H1 (cell line): ENCODE data around the gene BCAS3. TPM values are rescaled to one million over a fixed set of nuclear protein-coding genes. Genes with fewer than 3 reads are reported as not detected.

Experiments used
- CTCF ChIA-PET: fragments of 300-600 bp; sonication (Branson Sonifier 250); formaldehyde crosslinking; loops from one replicate; lab custom pipeline; 2021; ENCODE audit not compliant: partially characterized antibody; lab: Charles Lee
- POLR2A ChIA-PET: fragments of 300-600 bp; sonication (Branson Sonifier 250); formaldehyde crosslinking; loops from one replicate; lab custom pipeline; 2021; ENCODE audit warnings: inconsistent platforms; ENCODE audit not compliant: partially characterized antibody; lab: Charles Lee
- DNase-seq, 2 experiments: peaks; one replicate each; pipeline versions ENCODE4 v3.0.0 to v3.0.0-alpha.2; 2010 to 2022; ENCODE audit warnings: low spot score in 2 of 2, low read depth in 1 of 2, mixed read lengths in 1 of 2
- FAIRE-seq: peaks from 2 replicates; lab custom pipeline; 2011; peaks lifted over from hg19 to GRCh38; lab: Jason Lieb, UNC
- H2AFZ ChIP-seq: 2 replicates; pipeline ENCODE4 v1.8.1; 2012; ENCODE audit warnings: low read length, inconsistent platforms
- H2AK5ac ChIP-seq: 2 replicates; pipeline ENCODE4 v1.6.1; 2013; ENCODE audit warnings: low read depth, low read length
- H2BK120ac ChIP-seq: replicated peaks from 2 replicates; pipeline ENCODE3; 2013; ENCODE audit warnings: low read depth, low read length, inconsistent platforms
- H2BK12ac ChIP-seq: 2 replicates; pipeline ENCODE4 v1.6.1; 2013; ENCODE audit warnings: low read depth, low read length
- H2BK15ac ChIP-seq: 2 replicates; pipeline ENCODE4 v1.6.1; 2013; ENCODE audit warnings: low read length
- H2BK20ac ChIP-seq: 2 replicates; pipeline ENCODE4 v1.6.1; 2013; ENCODE audit warnings: low read length
- H2BK5ac ChIP-seq: 2 replicates; pipeline ENCODE4 v1.6.1; 2013; ENCODE audit warnings: low read depth, low read length
- H3K14ac ChIP-seq: 2 replicates; pipeline ENCODE4 v1.6.1; 2013; ENCODE audit warnings: inconsistent platforms; ENCODE audit not compliant: insufficient read length
- H3K18ac ChIP-seq: 2 replicates; pipeline ENCODE4 v1.6.1; 2013; ENCODE audit warnings: low read length; ENCODE audit errors: extremely low read depth
- H3K23ac ChIP-seq: 2 replicates; pipeline ENCODE4 v1.6.1; 2013; ENCODE audit warnings: inconsistent platforms; ENCODE audit not compliant: insufficient read length
- H3K23me2 ChIP-seq: 2 replicates; pipeline ENCODE4 v1.6.1; 2013; ENCODE audit warnings: low read depth, low read length
- H3K27ac ChIP-seq: 2 replicates; pipeline ENCODE4 v1.6.1; 2011; ENCODE audit warnings: low read depth, low read length, inconsistent platforms
- H3K27me3 ChIP-seq, 4 experiments: replicated peaks in 1 of 4; 1 replicate in 1 of 4; 2 replicates in 3 of 4; pipeline versions ENCODE4 v1.6.1 to v1.8.1; 2011 to 2013; ENCODE audit warnings: low read length in 3 of 4, mild to moderate bottlenecking in 3 of 4, inconsistent platforms in 2 of 4, mixed read lengths in 2 of 4, moderate library complexity in 1 of 4; ENCODE audit not compliant: control insufficient read depth in 3 of 4, insufficient read depth in 3 of 4; ENCODE audit errors: extremely low read depth in 1 of 4
- H3K36me3 ChIP-seq, 4 experiments: 2 replicates each; pipeline versions ENCODE4 v1.6.1 to v1.8.1; 2011 to 2013; ENCODE audit warnings: mild to moderate bottlenecking in 4 of 4, low read length in 3 of 4, moderate library complexity in 2 of 4, control low read depth in 1 of 4, inconsistent platforms in 1 of 4; ENCODE audit not compliant: insufficient read depth in 4 of 4, control insufficient read depth in 2 of 4
- H3K4ac ChIP-seq: replicated peaks from 2 replicates; pipeline ENCODE3; 2013; ENCODE audit warnings: low read length, low read depth, mixed read lengths, inconsistent platforms; ENCODE audit not compliant: insufficient read length
- H3K4me1 ChIP-seq, 4 experiments: replicated peaks in 1 of 4; 1 replicate in 1 of 4; 2 replicates in 3 of 4; pipeline versions ENCODE4 v1.6.1 to v1.8.1; 2011 to 2013; ENCODE audit warnings: low read length in 3 of 4, inconsistent platforms in 2 of 4, mixed read lengths in 1 of 4; ENCODE audit not compliant: insufficient read depth in 4 of 4, control insufficient read depth in 3 of 4
- H3K4me2 ChIP-seq, 2 experiments: 2 replicates each; pipeline versions ENCODE4 v1.6.1 to v1.8.1; 2011 to 2013; ENCODE audit warnings: low read depth in 2 of 2, low read length in 2 of 2, control low read depth in 1 of 2, inconsistent platforms in 1 of 2, mild to moderate bottlenecking in 1 of 2; ENCODE audit not compliant: insufficient read depth in 1 of 2
- H3K4me3 ChIP-seq, 4 experiments: fragments of 200-600, 300-600 bp in 1 of 4; sonication (generic), shearing (Covaris generic), sonication (Bioruptor Twin) in 1 of 4; 2 replicates each; pipeline versions ENCODE4 v1.5.1 to v1.8.1; 2011 to 2016; ENCODE audit warnings: low read length in 4 of 4, low read depth in 3 of 4, control low read depth in 2 of 4, inconsistent platforms in 2 of 4, mild to moderate bottlenecking in 2 of 4, mixed read lengths in 1 of 4, moderate library complexity in 1 of 4; ENCODE audit not compliant: insufficient read depth in 2 of 4; ENCODE audit errors: extremely low read depth in 1 of 4
- H3K56ac ChIP-seq: replicated peaks from 2 replicates; pipeline ENCODE3; 2013; ENCODE audit warnings: low read depth, mild to moderate bottlenecking, mixed read lengths, low read length, inconsistent platforms; ENCODE audit not compliant: insufficient read length
- H3K79me1 ChIP-seq: 2 replicates; pipeline ENCODE4 v1.6.1; 2013; ENCODE audit warnings: low read depth, low read length, control low read depth
- H3K79me2 ChIP-seq, 2 experiments: 2 replicates each; pipeline versions ENCODE4 v1.6.1 to v1.8.1; 2012 to 2013; ENCODE audit warnings: low read length in 2 of 2, mild to moderate bottlenecking in 2 of 2, inconsistent platforms in 1 of 2; ENCODE audit not compliant: insufficient read depth in 2 of 2, control insufficient read depth in 1 of 2
- H3K9ac ChIP-seq, 4 experiments: replicated peaks in 1 of 4; 1 replicate in 1 of 4; 2 replicates in 3 of 4; pipeline versions ENCODE4 v1.6.1 to v1.8.1; 2011 to 2013; ENCODE audit warnings: low read depth in 3 of 4, low read length in 3 of 4, control low read depth in 2 of 4, mild to moderate bottlenecking in 2 of 4, moderate library complexity in 2 of 4, inconsistent platforms in 1 of 4; ENCODE audit errors: extremely low read depth in 1 of 4
- H3K9me3 ChIP-seq, 2 experiments: 2 replicates each; pipeline versions ENCODE4 v1.6.1 to v1.8.1; 2012 to 2013; ENCODE audit warnings: mild to moderate bottlenecking in 2 of 2, moderate library complexity in 2 of 2, control low read depth in 1 of 2, inconsistent platforms in 1 of 2, low read depth in 1 of 2, low read length in 1 of 2, mixed read lengths in 1 of 2; ENCODE audit not compliant: insufficient read depth in 2 of 2
- H4K20me1 ChIP-seq, 2 experiments: replicated peaks in 1 of 2; 2 replicates each; pipeline versions ENCODE3 to v1.8.1; 2011 to 2013; ENCODE audit warnings: inconsistent platforms in 2 of 2, low read length in 2 of 2, mild to moderate bottlenecking in 1 of 2; ENCODE audit not compliant: insufficient read depth in 2 of 2, control insufficient read depth in 1 of 2
- H4K5ac ChIP-seq: 2 replicates; pipeline ENCODE4 v1.6.1; 2013; ENCODE audit warnings: low read length, low read depth, mixed read lengths, inconsistent platforms; ENCODE audit not compliant: insufficient read length
- H4K8ac ChIP-seq: 2 replicates; pipeline ENCODE4 v1.8.0; 2013; ENCODE audit warnings: mild to moderate bottlenecking, moderate library complexity, low read length, inconsistent platforms; ENCODE audit not compliant: insufficient read depth; ENCODE audit errors: extremely low read depth
- H4K91ac ChIP-seq: replicated peaks from 2 replicates; pipeline ENCODE3; 2013; ENCODE audit warnings: low read length, mixed read lengths, inconsistent platforms; ENCODE audit not compliant: insufficient read length
- GABPA ChIP-seq: IDR thresholded peaks from 2 replicates; pipeline ENCODE4 v1.6.1; 2011; ENCODE audit warnings: mild to moderate bottlenecking, low read length, moderate library complexity, borderline replicate concordance; ENCODE audit not compliant: insufficient read depth
- KDM4A ChIP-seq: IDR thresholded peaks from one replicate; pipeline ENCODE4 v1.7.1; 2012; ENCODE audit warnings: low read depth, mild to moderate bottlenecking, moderate library complexity, low read length, inconsistent platforms; ENCODE audit not compliant: severe bottlenecking
- NANOG ChIP-seq: IDR thresholded peaks from 2 replicates; pipeline ENCODE4 v1.6.1; 2011; ENCODE audit warnings: low read length, low read depth, mild to moderate bottlenecking, inconsistent platforms; ENCODE audit not compliant: insufficient read depth, poor library complexity, severe bottlenecking
- POLR2A ChIP-seq, 2 experiments: IDR thresholded peaks; 1 replicate in 1 of 2; 2 replicates in 1 of 2; pipeline ENCODE4 v1.6.1; 2011; ENCODE audit warnings: low read depth in 2 of 2, low read length in 2 of 2, mild to moderate bottlenecking in 2 of 2; ENCODE audit errors: control extremely low read depth in 1 of 2
- POU5F1 ChIP-seq: IDR thresholded peaks from 2 replicates; pipeline ENCODE4 v1.6.1; 2011; ENCODE audit warnings: low read depth, mild to moderate bottlenecking, low read length, moderate library complexity
- SIN3A ChIP-seq, 2 experiments: IDR thresholded peaks in 1 of 2; conservative IDR thresholded peaks in 1 of 2; 2 replicates each; pipeline ENCODE4 v1.6.1; 2011 to 2012; ENCODE audit warnings: low read length in 2 of 2, improper control_type of control experiment in 1 of 2, low read depth in 1 of 2, mild to moderate bottlenecking in 1 of 2
- SP1 ChIP-seq: IDR thresholded peaks from 2 replicates; pipeline ENCODE4 v1.6.1; 2011; ENCODE audit warnings: low read depth, low read length
- SUZ12 ChIP-seq: fragments of 200-600 bp; sonication (generic); IDR thresholded peaks from 2 replicates; pipeline ENCODE4 v1.6.1; 2012; ENCODE audit warnings: mild to moderate bottlenecking, inconsistent platforms, low read length, moderate library complexity, mixed read lengths
- TCF12 ChIP-seq: IDR thresholded peaks from 2 replicates; pipeline ENCODE4 v1.6.1; 2011; ENCODE audit warnings: low read depth, mild to moderate bottlenecking, low read length
- polyA plus RNA-seq, 7 experiments: library from polyadenylated mRNA; depleted of rRNA in 3 of 7; stranded (reverse) in 5 of 7; unstranded in 2 of 7; fragments of >200 nt in 5 of 7; fragments of 200-250 nt in 2 of 7; gene quantifications; 1 replicate in 5 of 7; 2 replicates in 1 of 7; 4 replicates in 1 of 7; pipeline versions ENCODE4 v1.2.1 to v1.2.3, GENCODE V29; 2011 to 2013; ENCODE audit warnings: missing spikeins in 2 of 7, mixed read lengths in 2 of 7
- total RNA-seq: library from RNA; stranded (reverse); fragmentation: NEBNext Ultra II Directional; extraction: Animal tissue kit (Norgen Biotek cat#: 25700); gene quantifications from 2 replicates; pipeline ENCODE4 v1.2.1, GENCODE V29; 2021
- TF ChIP-seq, protein P1 (sequence below), 3 experiments: IDR thresholded peaks; 1 replicate in 2 of 3; 2 replicates in 1 of 3; pipeline versions ENCODE4 v1.5.1 to v1.6.1; 2011; ENCODE audit warnings: low read length in 3 of 3, mild to moderate bottlenecking in 3 of 3, inconsistent platforms in 2 of 3, low read depth in 1 of 3, moderate library complexity in 1 of 3; ENCODE audit not compliant: insufficient read depth in 1 of 3; ENCODE audit errors: control extremely low read depth in 1 of 3
- TF ChIP-seq, protein P2 (sequence below): IDR thresholded peaks from 2 replicates; pipeline ENCODE4 v1.6.1; 2012; ENCODE audit warnings: inconsistent platforms

BCAS3 gene
- total and polyA plus RNA-seq, 2 of the 8 experiments (the other 6 are each of a cell fraction or from before 2014, with no cell fraction given) = 9.9 to 13.3 TPM

DNA sequence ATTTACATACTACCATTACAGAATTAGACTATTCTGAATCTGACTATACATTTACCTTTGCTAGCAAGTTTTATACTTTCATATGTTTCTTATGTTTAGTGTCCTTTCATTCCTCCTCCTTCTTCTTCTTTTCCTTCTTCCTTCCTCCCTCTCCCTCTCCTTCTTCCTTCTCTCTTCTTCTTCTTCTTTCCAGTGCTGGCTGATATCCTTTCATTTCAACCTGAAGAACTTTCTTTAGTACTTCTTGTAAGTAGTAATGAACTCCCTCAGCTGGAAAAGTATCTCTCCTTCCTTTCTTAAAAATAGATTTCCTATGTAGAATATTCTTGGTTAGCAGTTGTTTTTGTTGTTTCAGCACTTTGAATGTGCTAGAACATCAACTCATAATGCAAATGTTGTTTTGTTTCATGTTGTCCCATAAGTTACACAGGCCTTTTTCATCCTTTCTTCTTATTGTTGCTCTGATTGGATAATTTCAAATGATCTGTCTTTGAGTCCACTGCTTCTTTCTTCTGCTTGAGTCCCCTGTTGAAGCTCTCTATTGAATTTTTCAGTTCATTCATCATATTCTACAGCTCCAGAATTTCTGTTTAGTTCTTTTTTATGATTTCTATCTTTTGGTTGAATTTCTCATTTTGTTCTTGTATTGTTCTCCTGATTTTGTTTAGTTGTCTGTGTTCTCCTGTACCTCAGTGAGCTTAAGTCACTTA, 759.5 kb downstream of the BCAS3 start:
- Histone ChIP-seq H3K23me2 (no peaks in the 10 kb centered on the region; the same call in 1 of the 2 replicates), H3K23ac (no peak overlapping the region), H3K56ac (no peak overlapping the region), H4K5ac (no peak overlapping the region), H4K20me1 (no peaks in the 10 kb centered on the region), H2BK120ac (no peak overlapping the region), H2AK5ac (no peak overlapping the region), H2AFZ (no peak overlapping the region), H3K4me3 (no peak overlapping the region), H3K4me1 (no peaks in the 10 kb centered on the region), H4K91ac (no peak overlapping the region), H2BK12ac (no peak overlapping the region), H3K18ac (no peak overlapping the region), H3K79me2 (no peaks in the 10 kb centered on the region), H3K27ac (no peak overlapping the region), H3K36me3 (no peaks in the 10 kb centered on the region), H2BK5ac (no peak overlapping the region), H3K9me3 (no peaks in the 10 kb centered on the region; a peak in 2 of 4 replicates), H3K9ac (no peak overlapping the region), H3K27me3 (no peaks in the 10 kb centered on the region), H4K8ac (no peak overlapping the region), H3K4ac (no peak overlapping the region), H3K79me1 (no peaks in the 10 kb centered on the region), H3K4me2 (no peak overlapping the region), H3K14ac (no peak overlapping the region), H2BK15ac (no peak overlapping the region), H2BK20ac (no peak overlapping the region)
- ChIA-PET POLR2A (no interaction called here), CTCF (interaction anchor here (0.8 to 2.2 kb wide), 5 partner anchors 9 to 179 kb away, joined by 3 to 5 read pairs (median 3); no protein-coding TSS in a partner anchor)
- FAIRE-seq (no peak), DNase-seq (no peak)
- TF ChIP-seq SIN3A (conservative IDR thresholded peaks at IDR 0.05 in 1 of 2, IDR thresholded peaks at IDR 0.05 in 1 of 2; ENCODE audit: low read depth in 1 of 2, low read length in 2 of 2) = no peak
- TF ChIP-seq KDM4A = no peak
- no peak for TF ChIP-seq SUZ12
- TF ChIP-seq POLR2A (IDR thresholded peaks at IDR 0.05; ENCODE audit: control extremely low read depth in 1 of 2, low read depth in 2 of 2, low read length in 2 of 2) = no peak
- TF ChIP-seq, protein P1, sequence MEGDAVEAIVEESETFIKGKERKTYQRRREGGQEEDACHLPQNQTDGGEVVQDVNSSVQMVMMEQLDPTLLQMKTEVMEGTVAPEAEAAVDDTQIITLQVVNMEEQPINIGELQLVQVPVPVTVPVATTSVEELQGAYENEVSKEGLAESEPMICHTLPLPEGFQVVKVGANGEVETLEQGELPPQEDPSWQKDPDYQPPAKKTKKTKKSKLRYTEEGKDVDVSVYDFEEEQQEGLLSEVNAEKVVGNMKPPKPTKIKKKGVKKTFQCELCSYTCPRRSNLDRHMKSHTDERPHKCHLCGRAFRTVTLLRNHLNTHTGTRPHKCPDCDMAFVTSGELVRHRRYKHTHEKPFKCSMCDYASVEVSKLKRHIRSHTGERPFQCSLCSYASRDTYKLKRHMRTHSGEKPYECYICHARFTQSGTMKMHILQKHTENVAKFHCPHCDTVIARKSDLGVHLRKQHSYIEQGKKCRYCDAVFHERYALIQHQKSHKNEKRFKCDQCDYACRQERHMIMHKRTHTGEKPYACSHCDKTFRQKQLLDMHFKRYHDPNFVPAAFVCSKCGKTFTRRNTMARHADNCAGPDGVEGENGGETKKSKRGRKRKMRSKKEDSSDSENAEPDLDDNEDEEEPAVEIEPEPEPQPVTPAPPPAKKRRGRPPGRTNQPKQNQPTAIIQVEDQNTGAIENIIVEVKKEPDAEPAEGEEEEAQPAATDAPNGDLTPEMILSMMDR (IDR thresholded peaks at IDR 0.05; ENCODE audit: control extremely low read depth in 1 of 3, insufficient read depth in 1 of 3, low read depth in 1 of 3, low read length in 3 of 3) = no peak
- TF ChIP-seq POU5F1 = no peak
- TF ChIP-seq NANOG = no peak
- no peak for TF ChIP-seq GABPA
- no peak for TF ChIP-seq SP1
- TF ChIP-seq TCF12 = no peak
- TF ChIP-seq, protein P2, sequence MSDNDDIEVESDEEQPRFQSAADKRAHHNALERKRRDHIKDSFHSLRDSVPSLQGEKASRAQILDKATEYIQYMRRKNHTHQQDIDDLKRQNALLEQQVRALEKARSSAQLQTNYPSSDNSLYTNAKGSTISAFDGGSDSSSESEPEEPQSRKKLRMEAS = no peak
